ENCODE measurements around the gene ADAM17. TPM values are rescaled to one million over a fixed set of nuclear protein-coding genes. Genes with fewer than 3 reads are reported as not detected.

ADAM17 gene
- polyA plus RNA-seq, 1 experiment: 11.1 TPM

- ChIA-PET POLR2A (no interaction called here), CTCF (interaction anchor here (1.9 kb wide), 1 partner anchor 10 kb away, joined by 4 read pairs; no protein-coding TSS in a partner anchor)
- no peak for TF ChIP-seq CTCF (IDR thresholded peaks at IDR 0.05; ENCODE audit: insufficient read depth, low read depth, low read length)
- peaks cover 36% of the 10 kb centered on the region for H3K36me3 ChIP-seq (ENCODE audit: control insufficient read depth, insufficient read depth, low read length)
- H3K27me3 ChIP-seq (ENCODE audit: control insufficient read depth, insufficient read depth, low read length): no peaks in the 10 kb centered on the region
- H3K4me3 ChIP-seq (ENCODE audit: low read depth, low read length): no peak overlapping the region
- DNase-seq (ENCODE audit: low read depth): no peak
Measured at GRCh38 chr2:9484533-9484932, 71.1 kb downstream of the ADAM17 start.

DNA sequence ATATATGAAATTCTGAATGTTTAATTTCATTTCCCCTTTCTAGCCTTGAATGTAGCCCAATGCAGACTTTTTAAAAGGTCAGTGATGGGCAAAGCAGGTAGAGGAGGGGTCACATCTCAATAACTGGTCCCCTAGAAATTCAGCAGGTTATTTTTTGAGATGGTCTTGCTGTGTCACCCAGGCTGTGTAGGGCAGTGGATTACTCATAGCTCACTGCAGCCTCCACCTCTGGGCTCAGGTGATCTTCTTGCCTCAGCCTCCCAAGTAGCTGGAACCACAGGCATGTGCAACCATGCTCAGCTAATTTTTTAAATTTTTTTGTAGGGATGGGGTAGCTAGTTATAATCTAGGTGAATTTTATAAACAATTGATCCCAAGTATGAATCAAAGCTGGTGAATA lies 72.5 kb downstream of the ADAM17 start:
- Histone ChIP-seq H3K27me3 (ENCODE audit: control insufficient read depth, insufficient read depth, low read length) (no peaks in the 10 kb centered on the region), H3K36me3 (ENCODE audit: control insufficient read depth, insufficient read depth, low read length) (peaks cover 36% of the 10 kb centered on the region), H3K4me3 (ENCODE audit: low read depth, low read length) (no peak overlapping the region)
- no peak for DNase-seq (ENCODE audit: low read depth)
- CTCF ChIA-PET: no interaction called here
- TF ChIP-seq CTCF (IDR thresholded peaks at IDR 0.05; ENCODE audit: insufficient read depth, low read depth, low read length): no peak
- POLR2A ChIA-PET: interaction anchor here (0.6 kb wide), 1 partner anchor 147 kb away, joined by 5 read pairs; no protein-coding TSS in a partner anchor

DNA sequence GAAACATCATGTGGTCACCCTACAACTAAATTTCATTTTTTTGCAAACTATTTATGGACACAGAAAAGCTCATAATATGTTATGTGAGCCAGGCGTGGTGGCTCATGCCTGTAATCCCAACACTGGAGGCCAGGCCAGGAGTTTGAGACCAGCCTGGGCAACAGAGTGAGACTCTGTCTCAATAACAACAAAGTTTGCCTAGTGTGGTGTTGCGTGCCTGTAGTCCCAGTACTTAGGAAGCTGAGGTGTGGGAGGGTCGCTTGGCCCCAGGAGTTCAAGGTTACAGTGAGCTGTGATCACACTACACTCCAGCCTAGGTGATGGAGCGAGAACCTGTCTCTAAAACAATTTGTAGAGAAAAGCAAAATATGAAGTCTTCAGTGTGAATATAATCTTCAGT lies 75.5 kb downstream of the ADAM17 start:
- TF ChIP-seq CTCF (IDR thresholded peaks at IDR 0.05; ENCODE audit: insufficient read depth, low read depth, low read length): no peak
- ChIA-PET CTCF (no interaction called here), POLR2A (no interaction called here)
- H3K36me3 ChIP-seq (ENCODE audit: control insufficient read depth, insufficient read depth, low read length): peaks cover 28% of the 10 kb centered on the region
- H3K27me3 ChIP-seq (ENCODE audit: control insufficient read depth, insufficient read depth, low read length): no peaks in the 10 kb centered on the region
- H3K4me3 ChIP-seq (ENCODE audit: low read depth, low read length): no peak overlapping the region
- no peak for DNase-seq (ENCODE audit: low read depth)

DNA sequence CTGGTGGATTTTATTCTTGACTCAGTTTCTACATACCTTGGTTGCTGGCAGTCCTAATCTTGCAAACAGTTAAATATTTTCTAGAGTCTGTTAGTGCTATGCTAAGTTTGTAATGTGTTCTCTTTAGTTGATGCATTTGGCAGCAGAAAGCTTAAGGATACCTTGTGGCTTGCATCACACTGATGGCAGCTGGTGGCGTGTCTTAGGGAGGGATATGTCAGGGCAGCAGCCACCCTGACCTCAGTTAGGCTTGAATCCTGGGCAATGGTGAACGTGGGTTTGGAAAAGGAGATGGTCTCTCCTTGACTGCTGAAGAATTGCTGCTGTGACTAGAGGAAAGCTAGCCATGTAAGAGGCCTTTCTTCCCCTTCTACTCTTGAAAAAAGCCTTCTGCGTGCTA lies 77.1 kb downstream of the ADAM17 start:
- Histone ChIP-seq H3K27me3 (ENCODE audit: control insufficient read depth, insufficient read depth, low read length) (no peaks in the 10 kb centered on the region), H3K4me3 (ENCODE audit: low read depth, low read length) (no peak overlapping the region), H3K36me3 (ENCODE audit: control insufficient read depth, insufficient read depth, low read length) (peaks cover 16% of the 10 kb centered on the region)
- no peak for TF ChIP-seq CTCF (IDR thresholded peaks at IDR 0.05; ENCODE audit: insufficient read depth, low read depth, low read length)
- no peak for DNase-seq (ENCODE audit: low read depth)
- CTCF ChIA-PET: no interaction called here
- POLR2A ChIA-PET: no interaction called here

DNA sequence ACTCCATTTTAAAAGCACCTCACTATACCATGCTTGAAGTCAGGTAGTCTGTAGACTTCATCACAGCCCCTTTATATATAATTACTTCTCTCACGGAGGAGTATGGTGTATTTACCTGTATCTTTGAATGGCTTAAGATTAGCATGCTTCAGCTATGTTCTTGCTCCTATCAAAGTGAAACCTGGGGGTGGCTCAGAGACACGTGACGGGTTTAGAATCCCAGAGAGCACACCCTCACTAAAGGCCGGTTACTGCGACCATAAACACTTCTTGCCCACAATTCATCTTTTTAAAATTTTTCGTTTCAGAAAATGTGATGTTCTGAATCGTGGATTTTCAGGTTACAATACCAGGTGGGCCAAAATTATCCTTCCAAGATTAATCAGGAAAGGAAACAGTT lies 77.7 kb downstream of the ADAM17 start:
- TF ChIP-seq CTCF (IDR thresholded peaks at IDR 0.05; ENCODE audit: insufficient read depth, low read depth, low read length): no peak
- CTCF ChIA-PET: no interaction called here
- H3K36me3 ChIP-seq (ENCODE audit: control insufficient read depth, insufficient read depth, low read length): peaks cover 15% of the 10 kb centered on the region
- H3K27me3 ChIP-seq (ENCODE audit: control insufficient read depth, insufficient read depth, low read length): no peaks in the 10 kb centered on the region
- H3K4me3 ChIP-seq (ENCODE audit: low read depth, low read length): no peak overlapping the region
- POLR2A ChIA-PET: no interaction called here
- DNase-seq (ENCODE audit: low read depth): no peak

Measured in BJ (cell line).